GM18517 (cell line): ENCODE data around the gene ZGRF1.
"Not testable (repeated sequence)": the region's sequence is repeated elsewhere in the genome, so short reads cannot be mapped to it uniquely, and the experiment has no call there.

ENCODE experiments used
- ATAC-seq: cut with Tn5 transposase; IDR thresholded peaks from one replicate; pipeline ENCODE4 v1.9.1; 2021; ENCODE audit warnings: mild to moderate bottlenecking, moderate library complexity; ENCODE audit not compliant: unreplicated experiment

The ZGRF1 gene

GRCh38 chr4:112517911-112518310 lies 118.8 kb downstream of the ZGRF1 start:
- peak; percentile 13 for ATAC-seq

- ATAC-seq: peak; percentile 13
Measured at GRCh38 chr4:112517067-112517634, 119.6 kb downstream of the ZGRF1 start.

- peak; percentile 24 for ATAC-seq
Measured at GRCh38 chr4:112516471-112517066, 120.1 kb downstream of the ZGRF1 start.

GRCh38 chr4:112516066-112516470 lies 120.6 kb downstream of the ZGRF1 start, which contains the start of gene NEUROG2:
TSS of gene NEUROG2 (minus strand) at chr4:112516180. CDS start at chr4:112515475, 705 bp downstream.
- ATAC-seq: no peak

- peak; percentile 31 for ATAC-seq
Measured at GRCh38 chr4:112515198-112516065, 121.3 kb downstream of the ZGRF1 start.

- ATAC-seq: peak; percentile 11
Measured at GRCh38 chr4:112514647-112515197, 122.0 kb downstream of the ZGRF1 start.

- ATAC-seq: peak; percentile 23
Measured at GRCh38 chr4:112513971-112514646, 122.6 kb downstream of the ZGRF1 start.

GRCh38 chr4:112511803-112512118 lies 124.9 kb downstream of the ZGRF1 start:
- ATAC-seq: no peak

- ATAC-seq: no peak
Measured at GRCh38 chr4:112511093-112511802, 125.5 kb downstream of the ZGRF1 start.

- no peak for ATAC-seq
Measured at GRCh38 chr4:112510291-112511092, 126.2 kb downstream of the ZGRF1 start.

- ATAC-seq: no peak
Measured at GRCh38 chr4:112509243-112510141, 127.2 kb downstream of the ZGRF1 start.

GRCh38 chr4:112508356-112508755 lies 128.4 kb downstream of the ZGRF1 start:
- no peak for ATAC-seq

- ATAC-seq: no peak
Measured at GRCh38 chr4:112504807-112505206, 131.9 kb downstream of the ZGRF1 start.

- ATAC-seq: no peak
Measured at GRCh38 chr4:112502871-112503270, 133.8 kb downstream of the ZGRF1 start.

GRCh38 chr4:112492321-112492720 lies 144.4 kb downstream of the ZGRF1 start:
- no peak for ATAC-seq

GRCh38 chr4:112490808-112491207 lies 145.9 kb downstream of the ZGRF1 start:
- ATAC-seq: not testable (repeated sequence)
